Erythroblast (primary cell): ENCODE data around the gene ASCL2.

ENCODE experiments used
- GATA1 ChIP-seq: IDR thresholded peaks from 2 replicates; pipeline ENCODE4 v1.6.1; 2011; ENCODE audit warnings: low read depth, mild to moderate bottlenecking, control low read depth, low read length, moderate library complexity
- POLR2A ChIP-seq: IDR thresholded peaks from 2 replicates; pipeline ENCODE4 v1.6.1; 2011; ENCODE audit warnings: mild to moderate bottlenecking, low read length

DNA sequence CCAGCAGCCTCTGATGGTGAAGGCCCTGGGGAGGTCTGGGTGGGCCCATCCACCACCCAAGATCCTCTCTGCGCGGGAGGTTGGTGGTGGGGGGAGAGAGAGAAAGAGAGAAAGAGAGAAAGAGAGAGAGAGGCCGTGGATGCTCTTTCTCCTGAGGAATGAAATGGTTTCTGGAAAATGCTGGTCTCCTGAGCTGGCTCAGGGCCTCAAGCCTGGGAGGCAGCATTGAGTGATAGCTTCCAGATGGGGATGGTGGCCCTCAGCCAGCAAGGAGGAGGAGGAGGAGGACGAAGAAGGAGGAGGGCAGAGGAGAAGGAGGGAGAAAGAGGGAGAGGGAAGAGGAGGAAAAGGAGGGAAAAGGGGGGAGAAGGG is 36.0 kb upstream of the ASCL2 start:
- no peak for TF ChIP-seq POLR2A
- no peak for TF ChIP-seq GATA1
